HepG2 (cell line): ENCODE results near the gene CHMP1B. TPM values are rescaled to one million over a fixed set of nuclear protein-coding genes. Genes with fewer than 3 reads are reported as not detected.

Source experiments
- ATAC-seq: fragments of 200-7000 bp; cut with Tn5 transposase; 3 replicates; pipeline ENCODE4 v1.9.1; 2020; ENCODE audit warnings: mild to moderate bottlenecking, moderate library complexity
- BruUV-seq: library from RNA; stranded (reverse); fragments of 400-500 nt; replicated peaks from 2 replicates; lab custom pipeline; 2021; lab: Mats Ljungman, UMichigan
- CTCF ChIA-PET: fragments of 300-600 bp; formaldehyde crosslinking; extraction: SDS; loops from one replicate; lab custom pipeline; 2021; ENCODE audit warnings: low total read pairs, inconsistent platforms, low intra/inter-chr PET ratio; lab: Yijun Ruan, JAX
- POLR2A ChIA-PET: fragments of 350-600 bp; sonication (Branson Sonifier 250); formaldehyde crosslinking; loops from one replicate; lab custom pipeline; 2020; ENCODE audit warnings: antibody characterized with exemption, inconsistent platforms; lab: Yijun Ruan, JAX
- DNase-seq: peaks from one replicate; pipeline ENCODE4 v3.0.0-alpha.2; 2015; ENCODE audit warnings: low spot score
- FAIRE-seq: peaks from 3 replicates; lab custom pipeline; 2011; peaks lifted over from hg19 to GRCh38; lab: Jason Lieb, UNC
- H2AFZ ChIP-seq: one replicate; pipeline ENCODE4 v1.6.1; 2011; ENCODE audit warnings: low read length, inconsistent platforms
- H3K27ac ChIP-seq: fragments of 300-600 bp; 3 replicates; pipeline ENCODE4 v1.8.0; 2011; ENCODE audit warnings: mixed run types, mild to moderate bottlenecking, mixed read lengths, low read length, inconsistent platforms; ENCODE audit not compliant: insufficient read depth; ENCODE audit errors: extremely low read length
- H3K27me3 ChIP-seq, 2 experiments: fragments of 200-600 bp in 1 of 2; 2 replicates in 1 of 2; 3 replicates in 1 of 2; pipeline versions ENCODE4 v1.6.0 to v1.8.0; 2011; ENCODE audit warnings: low read length in 2 of 2, mild to moderate bottlenecking in 2 of 2, moderate library complexity in 2 of 2, inconsistent platforms in 1 of 2; ENCODE audit not compliant: insufficient read depth in 2 of 2, control insufficient read depth in 1 of 2
- H3K36me3 ChIP-seq, 2 experiments: fragments of 200-600 bp in 1 of 2; replicated peaks in 1 of 2; 2 replicates in 1 of 2; 3 replicates in 1 of 2; pipeline versions ENCODE4 v1.5.1 to v1.8.0; 2011; ENCODE audit warnings: low read length in 2 of 2, inconsistent platforms in 1 of 2; ENCODE audit not compliant: insufficient read depth in 2 of 2, control insufficient read depth in 1 of 2
- H3K4me1 ChIP-seq: 2 replicates; pipeline ENCODE4 v1.5.1; 2012; ENCODE audit warnings: low read length, inconsistent platforms; ENCODE audit not compliant: insufficient read depth
- H3K4me2 ChIP-seq: 2 replicates; pipeline ENCODE4 v1.6.0; 2011; ENCODE audit warnings: low read depth, low read length, inconsistent platforms
- H3K4me3 ChIP-seq, 3 experiments: fragments of 200-600 bp in 1 of 3; sonication (generic), shearing (Covaris generic) in 1 of 3; replicated peaks in 1 of 3; 2 replicates each; pipeline ENCODE4 v1.5.1; 2011 to 2016; ENCODE audit warnings: low read length in 3 of 3, inconsistent platforms in 2 of 3, low read depth in 2 of 3, mild to moderate bottlenecking in 2 of 3, control low read depth in 1 of 3, mixed read lengths in 1 of 3; ENCODE audit not compliant: insufficient read depth in 1 of 3
- H3K79me2 ChIP-seq: one replicate; pipeline ENCODE4 v1.6.1; 2011; ENCODE audit warnings: low read length, inconsistent platforms; ENCODE audit not compliant: insufficient read depth
- H3K9ac ChIP-seq: 2 replicates; pipeline ENCODE4 v1.6.0; 2011; ENCODE audit warnings: mild to moderate bottlenecking, low read depth, low read length, inconsistent platforms; ENCODE audit not compliant: insufficient read depth
- H3K9me3 ChIP-seq: 2 replicates; pipeline ENCODE4 v1.5.1; 2012; ENCODE audit warnings: mild to moderate bottlenecking, low read length
- H4K20me1 ChIP-seq: 2 replicates; pipeline ENCODE4 v1.6.0; 2011; ENCODE audit warnings: inconsistent platforms, mild to moderate bottlenecking, low read length, moderate library complexity; ENCODE audit not compliant: insufficient read depth
- AHR ChIP-seq: IDR thresholded peaks from 2 replicates; pipeline ENCODE4 v1.6.1; 2018; ENCODE audit warnings: missing genetic modification reagents, missing compliant biosample characterization
- DPF2 ChIP-seq: sonication (generic); formaldehyde crosslinking; IDR thresholded peaks from 2 replicates; pipeline ENCODE4 v1.4.0; 2020; ENCODE audit warnings: mild to moderate bottlenecking, low read depth, missing genetic modification reagents, borderline replicate concordance
- GABPB1 ChIP-seq: IDR thresholded peaks from 2 replicates; pipeline ENCODE4 v1.6.1; 2016; ENCODE audit warnings: mild to moderate bottlenecking, missing genetic modification reagents, moderate library complexity, missing compliant biosample characterization
- IRX3 ChIP-seq: sonication (generic); formaldehyde crosslinking; IDR thresholded peaks from 2 replicates; pipeline ENCODE4 v1.8.1; 2023; ENCODE audit warnings: mild to moderate bottlenecking, low read depth, missing genetic modification reagents, borderline replicate concordance
- ISX ChIP-seq: sonication (generic); formaldehyde crosslinking; conservative IDR thresholded peaks from 2 replicates; pipeline ENCODE4 v1.5.0; 2020; ENCODE audit warnings: missing genetic modification reagents
- POLR2A ChIP-seq, 2 experiments: IDR thresholded peaks; 2 replicates each; pipeline ENCODE4 v1.6.1; 2011; ENCODE audit warnings: low read depth in 2 of 2, low read length in 2 of 2, mild to moderate bottlenecking in 1 of 2, moderate library complexity in 1 of 2; ENCODE audit not compliant: insufficient read depth in 1 of 2
- SYNCRIP ChIP-seq: fragments of 200-400 bp; formaldehyde crosslinking; IDR thresholded peaks from 2 replicates; pipeline ENCODE4 v1.6.1; 2018; ENCODE audit warnings: mild to moderate bottlenecking, low read depth, low read length; ENCODE audit not compliant: insufficient read depth
- TBX2 ChIP-seq: sonication (generic); formaldehyde crosslinking; IDR thresholded peaks from 2 replicates; pipeline ENCODE4 v1.5.0; 2020; ENCODE audit warnings: missing genetic modification reagents, mild to moderate bottlenecking, borderline replicate concordance
- ZBTB42 ChIP-seq: sonication (generic); formaldehyde crosslinking; IDR thresholded peaks from 2 replicates; pipeline ENCODE4 v1.5.0; 2020; ENCODE audit warnings: mild to moderate bottlenecking, missing genetic modification reagents
- ZC3H4 ChIP-seq: sonication (generic); formaldehyde crosslinking; IDR thresholded peaks from 2 replicates; pipeline ENCODE4 v1.4.0; 2020; ENCODE audit warnings: missing genetic modification reagents, borderline replicate concordance
- ZNF224 ChIP-seq: sonication (generic); formaldehyde crosslinking; IDR thresholded peaks from 2 replicates; pipeline ENCODE4 v1.5.0; 2020; ENCODE audit warnings: mild to moderate bottlenecking, missing genetic modification reagents
- ZNF253 ChIP-seq: sonication (generic); formaldehyde crosslinking; IDR thresholded peaks from 2 replicates; pipeline ENCODE4 v1.8.0; 2022; ENCODE audit warnings: mild to moderate bottlenecking, missing genetic modification reagents, borderline replicate concordance
- ZNF276 ChIP-seq: sonication (generic); formaldehyde crosslinking; IDR thresholded peaks from 2 replicates; pipeline ENCODE4 v1.4.0; 2020; ENCODE audit warnings: mild to moderate bottlenecking, low read depth, missing genetic modification reagents
- ZNF331 ChIP-seq: sonication (generic); formaldehyde crosslinking; IDR thresholded peaks from 2 replicates; pipeline ENCODE4 v1.4.0; 2020; ENCODE audit warnings: missing genetic modification reagents
- ZNF776 ChIP-seq: sonication (generic); formaldehyde crosslinking; IDR thresholded peaks from 2 replicates; pipeline ENCODE4 v1.4.0; 2020; ENCODE audit warnings: mild to moderate bottlenecking, missing genetic modification reagents
- WGBS: methylation state at CpG from one replicate; pipeline ENCODE4 v1.1.6; 2017; ENCODE audit warnings: low lambda C conversion rate; 5-methylcytosine and 5-hydroxymethylcytosine counted together
- in situ Hi-C: cut with HindIII; loops from 2 replicates; pipeline ENCODE4 v1.10.0; 2017; ENCODE audit warnings: low pct_unique_long_range_greater_than_20kb; ENCODE audit not compliant: extremely low pct_ligation_motif_present
- intact Hi-C: fragments of 100-400 bp; cut with micrococcal nuclease; formaldehyde crosslinking; loops from one replicate; pipeline ENCODE4 v1.10.0; 2022; ENCODE audit not compliant: unreplicated experiment
- polyA plus RNA-seq, 8 experiments: library from polyadenylated mRNA; depleted of rRNA in 3 of 8; stranded (reverse) in 7 of 8; unstranded in 1 of 8; fragments of >200 nt; fragmentation: Illumina TruSeq in 4 of 8; extraction: Trizol in 4 of 8; gene quantifications; 2 replicates each; pipeline versions ENCODE4 v1.2.1 to v1.2.3, GENCODE V29; 2011 to 2016; ENCODE audit warnings: low read depth in 4 of 8, missing spikeins in 1 of 8, mixed read lengths in 1 of 8; ENCODE audit not compliant: insufficient read depth in 1 of 8
- total RNA-seq, 5 experiments: library from RNA; depleted of rRNA; stranded (reverse); fragments of >200 nt; fragmentation: Illumina TruSeq; extraction: Trizol; gene quantifications; 2 replicates each; pipeline ENCODE4 v1.2.3, GENCODE V29; 2016; ENCODE audit warnings: low read depth in 1 of 5
- TF ChIP-seq, protein P1 (sequence below): IDR thresholded peaks from 2 replicates; pipeline ENCODE4 v1.6.1; 2016; ENCODE audit warnings: mild to moderate bottlenecking, missing biosample characterization, missing genetic modification reagents
- TF ChIP-seq, protein P2 (sequence below): sonication (generic); formaldehyde crosslinking; conservative IDR thresholded peaks from 2 replicates; pipeline ENCODE4 v1.4.0; 2020; ENCODE audit warnings: missing genetic modification reagents
- TF ChIP-seq, protein P3 (sequence below): sonication (generic); formaldehyde crosslinking; IDR thresholded peaks from 2 replicates; pipeline ENCODE4 v1.4.0; 2020; ENCODE audit warnings: missing genetic modification reagents, borderline replicate concordance

CHMP1B gene
- total and polyA plus RNA-seq, 2 of the 13 experiments (the other 11 are each of a cell fraction or from before 2014, with no cell fraction given), result 18.8 to 20.2 TPM

- BruUV-seq, result no TSS peak
- Histone ChIP-seq H3K4me3 (no peak overlapping the region), H3K36me3 (no peaks in the 10 kb centered on the region), H4K20me1 (no peaks in the 10 kb centered on the region), H3K9me3 (no peaks in the 10 kb centered on the region), H3K9ac (no peak overlapping the region), H3K4me1 (peaks cover 4% of the 10 kb centered on the region), H3K27me3 (no peaks in the 10 kb centered on the region), H3K79me2 (no peaks in the 10 kb centered on the region), H2AFZ (no peak overlapping the region), H3K27ac (no peak overlapping the region), H3K4me2 (no peak overlapping the region)
- FAIRE-seq (no peak), DNase-seq (no peak), ATAC-seq (no peak)
- ChIA-PET CTCF (no interaction called here), POLR2A (no interaction called here)
- intact Hi-C loops, result no loop called here
- in situ Hi-C loops, result no loop called here
- WGBS, result 71% methylated on average over 5 of the region's 5 CpGs
- no peak for TF ChIP-seq TBX2
- TF ChIP-seq ISX (CRISPR knock-in tag), result no peak
- TF ChIP-seq, protein P1, sequence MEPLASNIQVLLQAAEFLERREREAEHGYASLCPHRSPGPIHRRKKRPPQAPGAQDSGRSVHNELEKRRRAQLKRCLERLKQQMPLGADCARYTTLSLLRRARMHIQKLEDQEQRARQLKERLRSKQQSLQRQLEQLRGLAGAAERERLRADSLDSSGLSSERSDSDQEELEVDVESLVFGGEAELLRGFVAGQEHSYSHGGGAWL (CRISPR knock-in tag), result no peak
- no peak for TF ChIP-seq POLR2A (IDR thresholded peaks at IDR 0.05; ENCODE audit: insufficient read depth in 1 of 2, low read depth in 2 of 2, low read length in 2 of 2)
- TF ChIP-seq ZNF276 (CRISPR knock-in tag), result no peak
- TF ChIP-seq ZNF224 (CRISPR knock-in tag), result no peak
- TF ChIP-seq ZNF776, result no peak
- no peak for TF ChIP-seq ZBTB42 (CRISPR knock-in tag)
- no peak for TF ChIP-seq IRX3 (CRISPR knock-in tag)
- TF ChIP-seq DPF2 (CRISPR knock-in tag), result no peak
- no peak for TF ChIP-seq ZNF253 (CRISPR knock-in tag)
- no peak for TF ChIP-seq AHR (CRISPR knock-in tag)
- TF ChIP-seq ZC3H4 (CRISPR knock-in tag), result no peak
- TF ChIP-seq GABPB1 (CRISPR knock-in tag), result no peak
- TF ChIP-seq, protein P2, sequence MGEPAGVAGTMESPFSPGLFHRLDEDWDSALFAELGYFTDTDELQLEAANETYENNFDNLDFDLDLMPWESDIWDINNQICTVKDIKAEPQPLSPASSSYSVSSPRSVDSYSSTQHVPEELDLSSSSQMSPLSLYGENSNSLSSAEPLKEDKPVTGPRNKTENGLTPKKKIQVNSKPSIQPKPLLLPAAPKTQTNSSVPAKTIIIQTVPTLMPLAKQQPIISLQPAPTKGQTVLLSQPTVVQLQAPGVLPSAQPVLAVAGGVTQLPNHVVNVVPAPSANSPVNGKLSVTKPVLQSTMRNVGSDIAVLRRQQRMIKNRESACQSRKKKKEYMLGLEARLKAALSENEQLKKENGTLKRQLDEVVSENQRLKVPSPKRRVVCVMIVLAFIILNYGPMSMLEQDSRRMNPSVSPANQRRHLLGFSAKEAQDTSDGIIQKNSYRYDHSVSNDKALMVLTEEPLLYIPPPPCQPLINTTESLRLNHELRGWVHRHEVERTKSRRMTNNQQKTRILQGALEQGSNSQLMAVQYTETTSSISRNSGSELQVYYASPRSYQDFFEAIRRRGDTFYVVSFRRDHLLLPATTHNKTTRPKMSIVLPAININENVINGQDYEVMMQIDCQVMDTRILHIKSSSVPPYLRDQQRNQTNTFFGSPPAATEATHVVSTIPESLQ, result no peak
- TF ChIP-seq ZNF331, result no peak
- TF ChIP-seq, protein P3, sequence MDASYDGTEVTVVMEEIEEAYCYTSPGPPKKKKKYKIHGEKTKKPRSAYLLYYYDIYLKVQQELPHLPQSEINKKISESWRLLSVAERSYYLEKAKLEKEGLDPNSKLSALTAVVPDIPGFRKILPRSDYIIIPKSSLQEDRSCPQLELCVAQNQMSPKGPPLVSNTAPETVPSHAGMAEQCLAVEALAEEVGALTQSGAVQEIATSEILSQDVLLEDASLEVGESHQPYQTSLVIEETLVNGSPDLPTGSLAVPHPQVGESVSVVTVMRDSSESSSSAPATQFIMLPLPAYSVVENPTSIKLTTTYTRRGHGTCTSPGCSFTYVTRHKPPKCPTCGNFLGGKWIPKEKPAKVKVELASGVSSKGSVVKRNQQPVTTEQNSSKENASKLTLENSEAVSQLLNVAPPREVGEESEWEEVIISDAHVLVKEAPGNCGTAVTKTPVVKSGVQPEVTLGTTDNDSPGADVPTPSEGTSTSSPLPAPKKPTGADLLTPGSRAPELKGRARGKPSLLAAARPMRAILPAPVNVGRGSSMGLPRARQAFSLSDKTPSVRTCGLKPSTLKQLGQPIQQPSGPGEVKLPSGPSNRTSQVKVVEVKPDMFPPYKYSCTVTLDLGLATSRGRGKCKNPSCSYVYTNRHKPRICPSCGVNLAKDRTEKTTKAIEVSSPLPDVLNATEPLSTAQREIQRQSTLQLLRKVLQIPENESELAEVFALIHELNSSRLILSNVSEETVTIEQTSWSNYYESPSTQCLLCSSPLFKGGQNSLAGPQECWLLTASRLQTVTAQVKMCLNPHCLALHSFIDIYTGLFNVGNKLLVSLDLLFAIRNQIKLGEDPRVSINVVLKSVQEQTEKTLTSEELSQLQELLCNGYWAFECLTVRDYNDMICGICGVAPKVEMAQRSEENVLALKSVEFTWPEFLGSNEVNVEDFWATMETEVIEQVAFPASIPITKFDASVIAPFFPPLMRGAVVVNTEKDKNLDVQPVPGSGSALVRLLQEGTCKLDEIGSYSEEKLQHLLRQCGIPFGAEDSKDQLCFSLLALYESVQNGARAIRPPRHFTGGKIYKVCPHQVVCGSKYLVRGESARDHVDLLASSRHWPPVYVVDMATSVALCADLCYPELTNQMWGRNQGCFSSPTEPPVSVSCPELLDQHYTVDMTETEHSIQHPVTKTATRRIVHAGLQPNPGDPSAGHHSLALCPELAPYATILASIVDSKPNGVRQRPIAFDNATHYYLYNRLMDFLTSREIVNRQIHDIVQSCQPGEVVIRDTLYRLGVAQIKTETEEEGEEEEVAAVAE (CRISPR knock-in tag), result no peak
- TF ChIP-seq SYNCRIP, result no peak
Measured at GRCh38 chr18:11834772-11835171, 16.4 kb upstream of the CHMP1B start.
